Measurements from ENCODE around the gene CD33.

CD33 gene

GRCh38 chr19:51226067-51226466 is 1.2 kb downstream of the CD33 start:
- no peak for TF ChIP-seq ZFX (IDR thresholded peaks at IDR 0.05; ENCODE audit: borderline replicate concordance)
- TF ChIP-seq, protein P1, sequence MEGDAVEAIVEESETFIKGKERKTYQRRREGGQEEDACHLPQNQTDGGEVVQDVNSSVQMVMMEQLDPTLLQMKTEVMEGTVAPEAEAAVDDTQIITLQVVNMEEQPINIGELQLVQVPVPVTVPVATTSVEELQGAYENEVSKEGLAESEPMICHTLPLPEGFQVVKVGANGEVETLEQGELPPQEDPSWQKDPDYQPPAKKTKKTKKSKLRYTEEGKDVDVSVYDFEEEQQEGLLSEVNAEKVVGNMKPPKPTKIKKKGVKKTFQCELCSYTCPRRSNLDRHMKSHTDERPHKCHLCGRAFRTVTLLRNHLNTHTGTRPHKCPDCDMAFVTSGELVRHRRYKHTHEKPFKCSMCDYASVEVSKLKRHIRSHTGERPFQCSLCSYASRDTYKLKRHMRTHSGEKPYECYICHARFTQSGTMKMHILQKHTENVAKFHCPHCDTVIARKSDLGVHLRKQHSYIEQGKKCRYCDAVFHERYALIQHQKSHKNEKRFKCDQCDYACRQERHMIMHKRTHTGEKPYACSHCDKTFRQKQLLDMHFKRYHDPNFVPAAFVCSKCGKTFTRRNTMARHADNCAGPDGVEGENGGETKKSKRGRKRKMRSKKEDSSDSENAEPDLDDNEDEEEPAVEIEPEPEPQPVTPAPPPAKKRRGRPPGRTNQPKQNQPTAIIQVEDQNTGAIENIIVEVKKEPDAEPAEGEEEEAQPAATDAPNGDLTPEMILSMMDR (IDR thresholded peaks at IDR 0.05) = no peak

GRCh38 chr19:51227326-51227725 is 2.4 kb downstream of the CD33 start:
- no peak overlapping the region for H3K27ac ChIP-seq
- no peak for TF ChIP-seq ZFX (IDR thresholded peaks at IDR 0.05; ENCODE audit: borderline replicate concordance)
- TF ChIP-seq, protein P1 (IDR thresholded peaks at IDR 0.05) = no peak

More at GRCh38 chr19:51226067-51226466, 1.2 kb downstream of the CD33 start:
- no peak overlapping the region for H3K27ac ChIP-seq

- H3K27ac ChIP-seq = no peak overlapping the region
Measured at GRCh38 chr19:51227966-51228365, 3.1 kb downstream of the CD33 start.

DNA sequence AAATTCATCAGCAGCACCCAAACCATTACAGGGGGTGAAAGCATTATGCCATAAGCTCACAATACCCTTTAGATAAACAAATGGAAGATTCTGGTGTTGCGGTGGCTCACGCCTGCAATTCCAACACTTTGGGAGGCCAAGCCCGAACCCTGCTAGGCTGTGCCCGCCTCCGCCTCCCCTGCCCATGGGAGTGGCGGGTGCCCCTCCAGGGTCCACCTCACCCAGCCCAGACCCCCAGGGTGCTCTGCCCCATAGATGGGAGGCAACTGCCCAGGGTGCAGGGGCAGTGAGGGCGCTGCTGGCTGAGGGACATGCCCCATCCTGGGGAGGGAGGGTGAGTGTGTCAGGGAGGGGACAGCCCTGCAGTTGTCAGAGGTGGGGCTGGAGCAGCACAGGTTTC is 16.0 kb downstream of the CD33 start:
- H3K27ac ChIP-seq = no peak overlapping the region
- TF ChIP-seq ZFX (IDR thresholded peaks at IDR 0.05; ENCODE audit: borderline replicate concordance) = no peak
- TF ChIP-seq, protein P1 (IDR thresholded peaks at IDR 0.05) = no peak

More at GRCh38 chr19:51227966-51228365, 3.1 kb downstream of the CD33 start:
- TF ChIP-seq, protein P1 (IDR thresholded peaks at IDR 0.05) = no peak
- TF ChIP-seq ZFX (IDR thresholded peaks at IDR 0.05; ENCODE audit: borderline replicate concordance) = no peak

GRCh38 chr19:51242881-51243630 is 18.2 kb downstream of the CD33 start:
- TF ChIP-seq, protein P1 (IDR thresholded peaks at IDR 0.05) = no peak
- TF ChIP-seq ZFX (IDR thresholded peaks at IDR 0.05; ENCODE audit: borderline replicate concordance) = no peak

GRCh38 chr19:51246164-51246552 is 21.3 kb downstream of the CD33 start:
- H3K27ac ChIP-seq = no peak overlapping the region
- TF ChIP-seq ZFX (IDR thresholded peaks at IDR 0.05; ENCODE audit: borderline replicate concordance) = no peak
- TF ChIP-seq, protein P1 (IDR thresholded peaks at IDR 0.05) = no peak

More at GRCh38 chr19:51242881-51243630, 18.2 kb downstream of the CD33 start:
- H3K27ac ChIP-seq = no peak overlapping the region

DNA sequence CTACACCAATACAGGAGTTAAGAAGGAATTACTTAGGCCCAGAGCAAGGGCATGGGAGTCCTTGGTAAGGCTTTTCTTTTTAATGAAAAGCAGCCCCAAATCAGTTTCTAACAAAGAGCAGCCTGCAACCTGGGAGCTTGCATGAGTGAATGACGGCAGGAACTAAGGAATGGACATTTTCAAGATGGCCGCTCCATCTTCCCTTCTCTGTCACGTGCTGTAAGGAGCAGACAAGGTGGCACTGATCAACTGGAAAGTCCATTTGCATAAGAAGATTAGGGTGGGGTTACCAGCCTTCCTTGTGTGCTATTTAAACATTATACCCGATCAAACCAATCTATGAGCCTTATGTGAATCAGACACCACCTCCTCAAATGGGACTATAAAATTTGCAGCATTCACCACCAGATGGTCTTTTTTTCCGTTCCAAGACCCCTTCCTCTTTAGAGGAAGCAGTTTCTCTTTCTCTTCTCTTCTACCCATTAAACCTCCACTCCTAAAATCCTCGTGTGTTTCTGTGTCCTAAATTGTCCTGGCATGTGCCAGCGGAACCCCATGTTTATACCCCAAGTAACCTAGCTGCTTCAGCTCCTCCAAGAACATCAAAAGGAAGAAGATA is 23.2 kb downstream of the CD33 start:
- TF ChIP-seq, protein P1 (IDR thresholded peaks at IDR 0.05) = no peak
- no peak for TF ChIP-seq ZFX (IDR thresholded peaks at IDR 0.05; ENCODE audit: borderline replicate concordance)
- no peak overlapping the region for H3K27ac ChIP-seq

Measured in 22Rv1 (cell line).